Activated naive CD4-positive, alpha-beta T cell treated with Interleukin-2 at 50 U/mL for 16 hours (primary cell): ENCODE measurements around the gene TMEM8B.
"Not testable (repeated sequence)": the region's sequence is repeated elsewhere in the genome, so short reads cannot be mapped to it uniquely, and the experiment has no call there.

Experiments used
- DNase-seq: peaks from one replicate; pipeline ENCODE4 v3.0.0-alpha.2; 2020

TMEM8B gene

GRCh38 chr9:35864695-35865255 is 35.7 kb downstream of the TMEM8B start:
- DNase-seq, result no peak

GRCh38 chr9:35867538-35867937 is 38.5 kb downstream of the TMEM8B start:
- no peak for DNase-seq

GRCh38 chr9:35868933-35869332 is 39.9 kb downstream of the TMEM8B start:
- DNase-seq, result no peak

GRCh38 chr9:35869621-35870216 is 40.7 kb downstream of the TMEM8B start:
- DNase-seq, result no peak

- no peak for DNase-seq
These were observed 41.4 kb downstream of the TMEM8B start, which contains the start of gene OR13J1 for GRCh38 chr9:35870351-35870923. Gene OR13J1 (minus strand): TSS chr9:35870401. CDS start chr9:35870401, 0 bp downstream.

GRCh38 chr9:35871545-35871944 is 42.5 kb downstream of the TMEM8B start:
- no peak for DNase-seq

- DNase-seq, result no peak
These were observed 43.5 kb downstream of the TMEM8B start for GRCh38 chr9:35872505-35872904.

GRCh38 chr9:35882263-35882848 is 53.3 kb downstream of the TMEM8B start:
- DNase-seq, result peak; percentile 80

- DNase-seq, result no peak
These were observed 54.0 kb downstream of the TMEM8B start for GRCh38 chr9:35882996-35883395.

- DNase-seq, result not testable (repeated sequence)
These were observed 55.9 kb downstream of the TMEM8B start for GRCh38 chr9:35884908-35885307.

GRCh38 chr9:35891646-35892045 is 62.6 kb downstream of the TMEM8B start:
- DNase-seq, result no peak

- no peak for DNase-seq
These were observed 63.0 kb downstream of the TMEM8B start for GRCh38 chr9:35892051-35892450.

GRCh38 chr9:35896570-35896969 is 67.5 kb downstream of the TMEM8B start:
- no peak for DNase-seq

- not testable (repeated sequence) for DNase-seq
These were observed 68.5 kb downstream of the TMEM8B start for GRCh38 chr9:35897376-35898099.

GRCh38 chr9:35898337-35898736 is 69.3 kb downstream of the TMEM8B start:
- DNase-seq, result no peak

GRCh38 chr9:35899021-35899420 is 70.0 kb downstream of the TMEM8B start:
- DNase-seq, result no peak

- DNase-seq, result peak; percentile 19
These were observed 74.0 kb downstream of the TMEM8B start for GRCh38 chr9:35903049-35903448.

GRCh38 chr9:35904338-35904737 is 75.3 kb downstream of the TMEM8B start:
- no peak for DNase-seq

- no peak for DNase-seq
These were observed 76.2 kb downstream of the TMEM8B start for GRCh38 chr9:35905051-35905781.

GRCh38 chr9:35905912-35906679 is 77.1 kb downstream of the TMEM8B start, which contains the start of gene HRCT1:
Gene HRCT1 (plus strand): TSS chr9:35906202. CDS start chr9:35906288, 86 bp downstream.
- no peak for DNase-seq

- DNase-seq, result no peak
These were observed 78.1 kb downstream of the TMEM8B start for GRCh38 chr9:35906923-35907699.
